ENCODE results near the gene KCNQ4. TPM values are rescaled to one million over a fixed set of nuclear protein-coding genes. Genes with fewer than 3 reads are reported as not detected.

Gene KCNQ4
- total and polyA plus RNA-seq, 2 donors (not counting 1 experiment from before 2014, with no cell fraction given), result 0.16 to 0.20 TPM

DNA sequence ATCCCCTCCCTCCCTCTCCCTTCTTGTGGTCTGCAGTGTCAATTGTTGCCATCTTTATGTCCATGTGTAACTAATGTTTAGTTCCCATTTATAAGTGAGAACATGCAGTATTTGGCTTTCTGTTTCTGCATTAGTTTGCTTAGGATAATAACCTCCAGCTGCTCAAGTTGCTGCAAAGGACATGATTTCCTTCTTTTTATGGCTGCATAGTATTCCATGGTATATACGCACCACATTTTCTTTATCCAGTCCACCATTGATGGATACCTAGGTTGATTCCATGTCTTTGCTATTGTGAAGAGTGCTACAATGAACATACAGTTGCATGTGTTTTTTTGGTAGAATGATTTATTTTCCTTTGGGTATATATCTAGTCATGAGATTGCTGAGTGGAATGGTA, 62.3 kb downstream of the KCNQ4 start:
- Histone ChIP-seq H3K9ac (ENCODE audit: low read length) (no peak overlapping the region), H3K79me2 (ENCODE audit: control insufficient read depth, insufficient read depth, low read length) (no peaks in the 10 kb centered on the region), H3K4me1 (ENCODE audit: control insufficient read depth in 2 of 2, insufficient read depth in 2 of 2, low read length in 2 of 2) (peaks cover 8% of the 10 kb centered on the region in 2 donors), H3K4me2 (replicated peaks; ENCODE audit: low read depth, low read length, poor library complexity, severe bottlenecking) (no peak overlapping the region), H4K20me1 (ENCODE audit: control insufficient read depth, insufficient read depth, low read length, poor library complexity, severe bottlenecking) (no peaks in the 10 kb centered on the region), H3K4me3 (ENCODE audit: control extremely low read depth in 1 of 5, extremely low read depth in 1 of 5, insufficient read depth in 1 of 5, low read depth in 2 of 5, low read length in 4 of 5) (no peak overlapping the region), H3K27ac (ENCODE audit: low read length in 2 of 2) (no peak overlapping the region), H3K27me3 (replicated peaks in 1 of 4; ENCODE audit: control extremely low read depth in 1 of 4, control insufficient read depth in 3 of 4, insufficient read depth in 4 of 4, low read length in 3 of 4) (peaks cover 0 to 8% (median 0%) of the 10 kb centered on the region in 4 experiments), H3K9me3 (ENCODE audit: control extremely low read depth in 1 of 3, control insufficient read depth in 2 of 3, insufficient read depth in 1 of 3, low read length in 2 of 3) (peaks cover 0 to 7% (median 0%) of the 10 kb centered on the region in 3 donors), H2AFZ (ENCODE audit: insufficient read depth, low read depth, low read length, poor library complexity, severe bottlenecking) (no peak overlapping the region), H3K36me3 (replicated peaks in 1 of 2; ENCODE audit: control extremely low read depth in 1 of 2, control insufficient read depth in 1 of 2, extremely low read depth in 1 of 2, insufficient read depth in 2 of 2, low read length in 1 of 2) (no peaks in the 10 kb centered on the region)
- TF ChIP-seq, protein P1, sequence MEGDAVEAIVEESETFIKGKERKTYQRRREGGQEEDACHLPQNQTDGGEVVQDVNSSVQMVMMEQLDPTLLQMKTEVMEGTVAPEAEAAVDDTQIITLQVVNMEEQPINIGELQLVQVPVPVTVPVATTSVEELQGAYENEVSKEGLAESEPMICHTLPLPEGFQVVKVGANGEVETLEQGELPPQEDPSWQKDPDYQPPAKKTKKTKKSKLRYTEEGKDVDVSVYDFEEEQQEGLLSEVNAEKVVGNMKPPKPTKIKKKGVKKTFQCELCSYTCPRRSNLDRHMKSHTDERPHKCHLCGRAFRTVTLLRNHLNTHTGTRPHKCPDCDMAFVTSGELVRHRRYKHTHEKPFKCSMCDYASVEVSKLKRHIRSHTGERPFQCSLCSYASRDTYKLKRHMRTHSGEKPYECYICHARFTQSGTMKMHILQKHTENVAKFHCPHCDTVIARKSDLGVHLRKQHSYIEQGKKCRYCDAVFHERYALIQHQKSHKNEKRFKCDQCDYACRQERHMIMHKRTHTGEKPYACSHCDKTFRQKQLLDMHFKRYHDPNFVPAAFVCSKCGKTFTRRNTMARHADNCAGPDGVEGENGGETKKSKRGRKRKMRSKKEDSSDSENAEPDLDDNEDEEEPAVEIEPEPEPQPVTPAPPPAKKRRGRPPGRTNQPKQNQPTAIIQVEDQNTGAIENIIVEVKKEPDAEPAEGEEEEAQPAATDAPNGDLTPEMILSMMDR (IDR thresholded peaks at IDR 0.05), result no peak
- no peak for TF ChIP-seq EZH2 (IDR thresholded peaks at IDR 0.05; ENCODE audit: borderline replicate concordance, insufficient read depth, low read depth, low read length, poor library complexity, severe bottlenecking)
- peaks cover 15% of the 10 kb centered on the region for H3K4me1 Mint-ChIP-seq
- intact Hi-C loops (cut with micrococcal nuclease), result loop anchor here (10.0 kb wide), 1 partner anchor 311 kb away; the partner anchor contains the start of gene ZNF684
- H3K27me3 Mint-ChIP-seq, result peaks cover 26% of the 10 kb centered on the region
- WGBS (ENCODE audit: insufficient coverage), result no CpG with 5 or more reads among the region's 1 CpG
- ATAC-seq (ENCODE audit: low read depth), result no peak
- POLR2A ChIA-PET, result no interaction called here
- H3K27ac Mint-ChIP-seq, result no peak overlapping the region
- CTCF ChIA-PET, result interaction anchor here (1.3 to 8.7 kb wide), 3 partner anchors 9 to 73 kb away, joined by 4 to 193 read pairs (median 17); no protein-coding TSS in a partner anchor
- no peak for DNase-seq
- H3K4me3 Mint-ChIP-seq, result no peak overlapping the region
- no peaks in the 10 kb centered on the region for H3K9me3 Mint-ChIP-seq (ENCODE audit: insufficient read depth)

DNA sequence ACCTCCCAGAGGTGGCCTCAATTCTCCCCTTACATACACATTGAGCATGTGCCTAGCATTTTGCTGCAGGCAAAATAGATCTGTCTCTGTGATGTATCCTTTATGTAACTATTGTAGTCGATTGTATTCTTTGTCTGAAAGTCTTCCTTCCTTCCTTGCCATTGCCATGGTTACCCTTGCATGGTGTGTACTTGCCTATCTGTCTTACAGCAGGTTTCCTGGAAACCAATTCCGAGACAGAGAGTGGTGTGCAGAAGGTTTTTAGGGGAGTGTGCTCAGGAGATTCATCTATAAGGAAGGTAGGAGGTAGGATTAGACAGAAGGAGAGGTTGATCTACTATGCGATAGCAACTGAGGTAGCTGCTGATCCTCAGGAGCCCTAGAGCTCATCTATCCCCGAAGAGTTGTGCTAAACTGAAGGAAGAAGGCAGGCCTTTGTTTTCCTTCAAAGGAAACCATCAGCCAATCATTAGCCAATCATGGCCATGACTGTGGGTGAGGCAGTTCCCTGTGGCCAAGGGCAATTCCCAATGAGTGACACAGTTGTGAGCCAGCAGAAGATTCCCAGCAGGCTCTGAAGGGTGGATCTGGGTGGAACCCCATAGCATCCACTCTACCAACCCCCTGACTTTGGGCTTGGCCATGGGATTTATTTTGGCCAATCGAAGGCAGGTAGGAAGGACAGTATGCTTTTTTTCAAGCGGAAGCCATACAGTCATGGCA, 63.6 kb downstream of the KCNQ4 start:
- ChIA-PET CTCF (interaction anchor here (0.6 to 8.7 kb wide), 2 partner anchors 15 to 73 kb away, joined by 3 to 193 read pairs; partner anchors contain the start of gene CITED4), POLR2A (no interaction called here)
- Histone ChIP-seq H3K36me3 (replicated peaks in 1 of 2; ENCODE audit: control extremely low read depth in 1 of 2, control insufficient read depth in 1 of 2, extremely low read depth in 1 of 2, insufficient read depth in 2 of 2, low read length in 1 of 2) (no peaks in the 10 kb centered on the region), H4K20me1 (ENCODE audit: control insufficient read depth, insufficient read depth, low read length, poor library complexity, severe bottlenecking) (no peaks in the 10 kb centered on the region), H3K9ac (ENCODE audit: low read length) (no peak overlapping the region), H3K79me2 (ENCODE audit: control insufficient read depth, insufficient read depth, low read length) (no peaks in the 10 kb centered on the region), H3K4me2 (replicated peaks; ENCODE audit: low read depth, low read length, poor library complexity, severe bottlenecking) (no peak overlapping the region), H2AFZ (ENCODE audit: insufficient read depth, low read depth, low read length, poor library complexity, severe bottlenecking) (no peak overlapping the region), H3K9me3 (ENCODE audit: control extremely low read depth in 1 of 3, control insufficient read depth in 2 of 3, insufficient read depth in 1 of 3, low read length in 2 of 3) (peaks cover 0 to 7% (median 0%) of the 10 kb centered on the region in 3 donors), H3K4me3 (ENCODE audit: control extremely low read depth in 1 of 5, extremely low read depth in 1 of 5, insufficient read depth in 1 of 5, low read depth in 2 of 5, low read length in 4 of 5) (no peak overlapping the region), H3K27ac (ENCODE audit: low read length in 2 of 2) (no peak overlapping the region), H3K27me3 (replicated peaks in 1 of 4; ENCODE audit: control extremely low read depth in 1 of 4, control insufficient read depth in 3 of 4, insufficient read depth in 4 of 4, low read length in 3 of 4) (peaks cover 0 to 4% (median 0%) of the 10 kb centered on the region in 4 experiments), H3K4me1 (ENCODE audit: control insufficient read depth in 2 of 2, insufficient read depth in 2 of 2, low read length in 2 of 2) (peaks cover 8% of the 10 kb centered on the region in 2 donors)
- TF ChIP-seq, protein P1 (IDR thresholded peaks at IDR 0.05), result no peak
- TF ChIP-seq EZH2 (IDR thresholded peaks at IDR 0.05; ENCODE audit: borderline replicate concordance, insufficient read depth, low read depth, low read length, poor library complexity, severe bottlenecking), result no peak
- Mint-ChIP-seq H3K27ac (no peak overlapping the region), H3K27me3 (peaks cover 16% of the 10 kb centered on the region), H3K4me1 (peaks cover 15% of the 10 kb centered on the region), H3K9me3 (ENCODE audit: insufficient read depth) (no peaks in the 10 kb centered on the region), H3K4me3 (no peak overlapping the region)
- 93% methylated on average over 6 of the region's 6 CpGs for whole genome bisulfite sequencing (ENCODE audit: insufficient coverage)
- DNase-seq, result no peak
- no peak for ATAC-seq (ENCODE audit: low read depth)
- intact Hi-C loops (cut with micrococcal nuclease), result loop anchor here (10.0 kb wide), 1 partner anchor 312 kb away; the partner anchor contains the start of gene ZNF684

All from B cell (primary cell).